SK-N-MC (cell line): Measurements from ENCODE around the gene ZBTB26.

ENCODE experiments used
- EZH2 ChIP-seq: fragments of 200-600 bp; sonication (generic); IDR thresholded peaks from one replicate; pipeline ENCODE4 v1.6.1; 2017; ENCODE audit warnings: antibody characterized with exemption
- POLR2AphosphoS5 ChIP-seq: IDR thresholded peaks from 2 replicates; pipeline ENCODE4 v1.6.1; 2012; ENCODE audit warnings: mild to moderate bottlenecking, low read depth, low read length, borderline replicate concordance

GRCh38 chr9:122888480-122888879 is 42.8 kb downstream of the ZBTB26 start:
- TF ChIP-seq EZH2 (no peak), POLR2AphosphoS5 (no peak)
